Stomach (tissue), 19 donors: ENCODE measurements around the gene LRIT3. TPM values are rescaled to one million over a fixed set of nuclear protein-coding genes. Genes with fewer than 3 reads are reported as not detected.
A peak's percentile ranks its signal among the peaks of the same experiment; 100 is the strongest.

Experiments
- DNase-seq, 2 donors: peaks; one replicate each; pipeline versions ENCODE4 v3.0.0 to v3.0.0-alpha.2; 2013 to 2019
- H3K27ac ChIP-seq, 5 donors: fragments of 200-600 bp in 4 of 5; sonication (generic) in 4 of 5; one replicate each; pipeline ENCODE4 v1.5.1; 2013 to 2019; ENCODE audit warnings: mild to moderate bottlenecking in 1 of 5, moderate library complexity in 1 of 5
- H3K27me3 ChIP-seq, 3 donors: fragments of 200-600 bp; sonication (generic); one replicate each; pipeline ENCODE4 v1.5.1; 2017 to 2019; ENCODE audit warnings: mixed run types in 1 of 3
- H3K36me3 ChIP-seq, 4 donors: fragments of 200-600 bp; sonication (generic); 1 replicate in 3 of 4; 2 replicates in 1 of 4; pipeline ENCODE4 v1.5.1; 2016 to 2019
- H3K4me1 ChIP-seq, 4 donors: fragments of 200-600 bp; sonication (generic); one replicate each; pipeline ENCODE4 v1.5.1; 2016 to 2019
- H3K4me3 ChIP-seq, 4 donors: fragments of 200-600 bp; sonication (generic) in 3 of 4; one replicate each; pipeline ENCODE4 v1.5.1; 2016 to 2019; ENCODE audit warnings: mild to moderate bottlenecking in 1 of 4
- H3K9me3 ChIP-seq, 4 donors: fragments of 200-600 bp; sonication (generic); one replicate each; pipeline ENCODE4 v1.5.1; 2016 to 2019
- EP300 ChIP-seq: sonication (generic); formaldehyde crosslinking; IDR thresholded peaks from one replicate; pipeline ENCODE4 v1.6.1; 2017; ENCODE audit warnings: antibody characterized with exemption
- POLR2A ChIP-seq, 4 donors: fragments of 450-650 bp; IDR thresholded peaks; one replicate each; pipeline ENCODE4 v1.6.1; 2016; ENCODE audit warnings: antibody characterized with exemption in 4 of 4, control low read depth in 2 of 4, mild to moderate bottlenecking in 1 of 4, moderate library complexity in 1 of 4
- POLR2AphosphoS5 ChIP-seq, 3 donors: sonication (generic); formaldehyde crosslinking; IDR thresholded peaks; one replicate each; pipeline ENCODE4 v1.6.1; 2016; ENCODE audit warnings: antibody characterized with exemption in 3 of 3
- WGBS, 5 donors: extraction: QIAGEN DNeasy Blood & Tissue Kit in 3 of 5; methylation state at CpG; one replicate each; pipeline versions ENCODE4 v1.1.5 to v1.1.7; 2013 to 2018; 5-methylcytosine and 5-hydroxymethylcytosine counted together
- intact Hi-C: fragments of 100-400 bp; cut with DNase I; formaldehyde crosslinking; loops from one replicate; pipeline ENCODE4 v1.15.1; 2023; ENCODE audit warnings: low total_unique reads
- long read RNA-seq, 10 donors: transcript quantifications; one replicate each; lab custom pipeline, GENCODE V29; 2026
- polyA plus RNA-seq, 3 donors: library from polyadenylated mRNA; stranded (reverse); fragments of 200-250 nt; gene quantifications; one replicate each; pipeline ENCODE4 v1.2.3, GENCODE V29; 2013
- total RNA-seq, 5 donors: library from RNA; depleted of rRNA; stranded (reverse); fragments of >200 nt; gene quantifications; one replicate each; pipeline versions ENCODE4 v1.1.0 to v1.2.3, GENCODE V29; 2014 to 2016
- TF ChIP-seq, protein P1 (sequence below), 7 experiments: fragments of 450-650 bp in 4 of 7; fragments of 200-600 bp in 3 of 7; sonication (generic) in 3 of 7; IDR thresholded peaks; one replicate each; pipeline ENCODE4 v1.5.1; 2016 to 2019; ENCODE audit warnings: antibody characterized with exemption in 7 of 7, control low read depth in 2 of 7, mild to moderate bottlenecking in 1 of 7
- donor health status: healthy with polysubstance abuse.
- donor health status: Bipolar disorder and iron deficiency.
- donor health status: healthy.

Gene LRIT3, protein sequence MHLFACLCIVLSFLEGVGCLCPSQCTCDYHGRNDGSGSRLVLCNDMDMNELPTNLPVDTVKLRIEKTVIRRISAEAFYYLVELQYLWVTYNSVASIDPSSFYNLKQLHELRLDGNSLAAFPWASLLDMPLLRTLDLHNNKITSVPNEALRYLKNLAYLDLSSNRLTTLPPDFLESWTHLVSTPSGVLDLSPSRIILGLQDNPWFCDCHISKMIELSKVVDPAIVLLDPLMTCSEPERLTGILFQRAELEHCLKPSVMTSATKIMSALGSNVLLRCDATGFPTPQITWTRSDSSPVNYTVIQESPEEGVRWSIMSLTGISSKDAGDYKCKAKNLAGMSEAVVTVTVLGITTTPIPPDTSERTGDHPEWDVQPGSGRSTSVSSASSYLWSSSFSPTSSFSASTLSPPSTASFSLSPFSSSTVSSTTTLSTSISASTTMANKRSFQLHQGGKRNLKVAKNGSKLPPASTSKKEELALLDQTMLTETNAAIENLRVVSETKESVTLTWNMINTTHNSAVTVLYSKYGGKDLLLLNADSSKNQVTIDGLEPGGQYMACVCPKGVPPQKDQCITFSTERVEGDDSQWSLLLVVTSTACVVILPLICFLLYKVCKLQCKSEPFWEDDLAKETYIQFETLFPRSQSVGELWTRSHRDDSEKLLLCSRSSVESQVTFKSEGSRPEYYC
- total RNA-seq, result 1 to 10 TPM in 1 of 5 donors, under 1 TPM in 1, not detected in 3; 0.18 to 1.0 TPM
- under 1 TPM in 2 of 3 donors, not detected in 1; 0.06 to 0.13 TPM for polyA plus RNA-seq
- long read RNA-seq, donor 1, result 0 reads
- long read RNA-seq, donor 2, result 0 reads
- long read RNA-seq, donor 3, result 0 reads
- long read RNA-seq, donor 4, result 0 reads
- long read RNA-seq, donor 5, result 0 reads
- long read RNA-seq, donor 6, result 0 reads
- long read RNA-seq, donor 7, result 0 reads
- long read RNA-seq, donor 8, result 0 reads
- long read RNA-seq, donor 9, result 0 reads
- long read RNA-seq, donor 10, result 0 reads

- no peaks in the 10 kb centered on the region for H3K27me3 ChIP-seq
- DNase-seq, result no peak
- no peak within 1 kb of the TSS for H3K27ac ChIP-seq
- no peaks in the 10 kb centered on the region for H3K4me1 ChIP-seq
- 55 to 70% (median 66%) methylated on average over 5 of the region's 5 CpGs for WGBS, 5 donors
- no peaks in the 10 kb centered on the region for H3K9me3 ChIP-seq
- intact Hi-C loops, result no loop called here
- H3K36me3 ChIP-seq, result peaks cover 0 to 5% (median 0%) of the 10 kb centered on the region in 4 donors
- TF ChIP-seq POLR2AphosphoS5 (IDR thresholded peaks at IDR 0.05) (no peak), POLR2A (IDR thresholded peaks at IDR 0.05) (no peak)
- no peak within 1 kb of the TSS for H3K4me3 ChIP-seq
Observed at GRCh38 chr4:109847896-109848442, at the start of gene LRIT3. Gene LRIT3, plus strand, starts transcription at chr4:109848107. Its CDS starts 95 bp downstream, at chr4:109848202.

- intact Hi-C loops, result no loop called here
Observed at GRCh38 chr4:109798866-109799265, 49.0 kb upstream of the LRIT3 start.

DNA sequence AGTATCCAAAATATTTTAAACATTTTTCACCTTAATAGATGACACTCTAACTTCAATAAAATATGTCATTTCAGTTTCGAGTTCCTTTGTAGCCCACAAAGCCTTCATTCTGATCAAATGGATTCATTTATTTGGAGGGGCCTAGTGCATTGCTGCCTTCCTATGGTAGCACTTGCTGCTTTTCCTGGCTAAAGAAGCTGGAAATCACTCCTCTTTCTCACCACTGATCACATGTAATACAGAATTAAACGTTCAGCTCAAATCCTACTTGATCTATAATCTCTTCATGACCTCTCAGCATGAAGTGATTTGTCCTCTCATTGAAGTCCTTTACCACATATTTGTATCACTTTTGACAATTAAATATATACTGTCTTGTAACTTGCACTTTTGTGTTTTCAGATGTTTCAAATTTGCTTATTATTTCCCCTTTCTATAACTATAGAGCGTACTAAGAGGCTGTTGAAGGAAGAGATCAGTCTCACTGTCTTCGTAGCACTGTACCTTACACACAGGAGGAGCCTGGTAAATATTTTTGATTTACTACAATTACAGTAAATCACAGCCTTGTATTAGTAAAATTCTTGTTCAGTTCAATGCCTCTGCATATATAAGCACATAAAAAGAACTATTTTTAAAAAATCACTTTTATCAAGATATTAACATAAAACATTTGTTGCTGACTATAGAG, 46.7 kb upstream of the LRIT3 start:
- intact Hi-C loops, result no loop called here
- Histone ChIP-seq H3K9me3 (peaks cover 0 to 9% (median 2%) of the 10 kb centered on the region in 4 donors), H3K4me1 (peaks cover 0 to 16% (median 0%) of the 10 kb centered on the region in 4 donors), H3K36me3 (no peaks in the 10 kb centered on the region), H3K27me3 (no peaks in the 10 kb centered on the region), H3K4me3 (peak overlapping the region in 1 of 4 donors; percentile 12), H3K27ac (no peak overlapping the region)
- TF ChIP-seq, protein P1, sequence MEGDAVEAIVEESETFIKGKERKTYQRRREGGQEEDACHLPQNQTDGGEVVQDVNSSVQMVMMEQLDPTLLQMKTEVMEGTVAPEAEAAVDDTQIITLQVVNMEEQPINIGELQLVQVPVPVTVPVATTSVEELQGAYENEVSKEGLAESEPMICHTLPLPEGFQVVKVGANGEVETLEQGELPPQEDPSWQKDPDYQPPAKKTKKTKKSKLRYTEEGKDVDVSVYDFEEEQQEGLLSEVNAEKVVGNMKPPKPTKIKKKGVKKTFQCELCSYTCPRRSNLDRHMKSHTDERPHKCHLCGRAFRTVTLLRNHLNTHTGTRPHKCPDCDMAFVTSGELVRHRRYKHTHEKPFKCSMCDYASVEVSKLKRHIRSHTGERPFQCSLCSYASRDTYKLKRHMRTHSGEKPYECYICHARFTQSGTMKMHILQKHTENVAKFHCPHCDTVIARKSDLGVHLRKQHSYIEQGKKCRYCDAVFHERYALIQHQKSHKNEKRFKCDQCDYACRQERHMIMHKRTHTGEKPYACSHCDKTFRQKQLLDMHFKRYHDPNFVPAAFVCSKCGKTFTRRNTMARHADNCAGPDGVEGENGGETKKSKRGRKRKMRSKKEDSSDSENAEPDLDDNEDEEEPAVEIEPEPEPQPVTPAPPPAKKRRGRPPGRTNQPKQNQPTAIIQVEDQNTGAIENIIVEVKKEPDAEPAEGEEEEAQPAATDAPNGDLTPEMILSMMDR (IDR thresholded peaks at IDR 0.05), result no peak
- no peak for TF ChIP-seq POLR2A (IDR thresholded peaks at IDR 0.05)
- TF ChIP-seq POLR2AphosphoS5 (IDR thresholded peaks at IDR 0.05), result no peak
- TF ChIP-seq EP300, result no peak
- WGBS, 5 donors, result 57 to 71% (median 64%) methylated on average over 4 of the region's 4 CpGs
- DNase-seq, result no peak

More at GRCh38 chr4:109798866-109799265, 49.0 kb upstream of the LRIT3 start:
- Histone ChIP-seq H3K27me3 (no peaks in the 10 kb centered on the region), H3K9me3 (peaks cover 0 to 26% (median 13%) of the 10 kb centered on the region in 4 donors), H3K4me1 (peaks cover 0 to 16% (median 0%) of the 10 kb centered on the region in 4 donors), H3K27ac (no peak overlapping the region), H3K36me3 (no peaks in the 10 kb centered on the region), H3K4me3 (no peak overlapping the region)
- TF ChIP-seq EP300 (no peak), POLR2AphosphoS5 (IDR thresholded peaks at IDR 0.05) (no peak), POLR2A (IDR thresholded peaks at IDR 0.05) (no peak)
- TF ChIP-seq, protein P1 (IDR thresholded peaks at IDR 0.05), result no peak
- no peak for DNase-seq

- TF ChIP-seq POLR2A (IDR thresholded peaks at IDR 0.05), result no peak
- no peak within 1 kb of the TSS for H3K27ac ChIP-seq
- H3K9me3 ChIP-seq, result peaks cover 0 to 3% (median 0%) of the 10 kb centered on the region in 4 donors
- intact Hi-C loops, result no loop called here
- no peaks in the 10 kb centered on the region for H3K27me3 ChIP-seq
- peak within 1 kb of the TSS in 1 of 4 donors; percentile 12 for H3K4me3 ChIP-seq
- peaks cover 0 to 16% (median 0%) of the 10 kb centered on the region in 4 donors for H3K4me1 ChIP-seq
- 25 to 45% (median 27%) methylated on average over 2 of the region's 2 CpGs for WGBS, 5 donors
- no peaks in the 10 kb centered on the region for H3K36me3 ChIP-seq
- peak in 1 of 2 donors; percentile 79 for DNase-seq
Observed at GRCh38 chr4:109801895-109802319, 46.0 kb upstream of the LRIT3 start, which contains the start of gene CFI. Gene CFI, minus strand, starts transcription at chr4:109801999. Its CDS starts 28 bp downstream, at chr4:109801971.
